Fibroblast of gingiva (primary cell): Measurements from ENCODE around the gene MARK4.

Experiments used
- DNase-seq: peaks from one replicate; pipeline ENCODE4 v3.0.0-alpha.2; 2011; ENCODE audit warnings: low read depth

Gene MARK4

GRCh38 chr19:45275370-45275971 lies 24.4 kb downstream of the MARK4 start:
- DNase-seq: no peak

DNA sequence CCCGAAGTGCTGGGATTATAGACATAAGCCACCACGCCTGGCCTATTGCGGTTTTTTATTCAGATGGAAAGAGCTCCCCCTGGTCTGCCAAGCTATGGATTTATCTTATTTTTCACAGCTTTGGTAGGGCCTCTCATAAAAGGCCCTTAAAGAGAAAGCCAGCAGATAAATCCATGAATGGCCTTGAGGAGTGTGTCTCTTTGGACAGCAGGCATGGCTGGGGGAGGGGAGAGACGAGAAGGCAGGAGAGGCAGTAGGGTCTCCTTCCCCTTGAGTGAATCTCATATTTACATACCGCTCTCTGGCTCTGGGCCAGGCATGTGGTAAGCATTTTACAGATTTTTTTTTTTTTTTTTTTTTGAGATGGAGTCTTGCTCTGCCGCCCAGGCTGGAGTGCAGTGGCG lies 25.2 kb downstream of the MARK4 start:
- DNase-seq: no peak

GRCh38 chr19:45278087-45278486 lies 27.0 kb downstream of the MARK4 start:
- DNase-seq: no peak

- DNase-seq: no peak
Measured at GRCh38 chr19:45279587-45280192, 28.6 kb downstream of the MARK4 start.

GRCh38 chr19:45280471-45280961 lies 29.4 kb downstream of the MARK4 start:
- DNase-seq: no peak

DNA sequence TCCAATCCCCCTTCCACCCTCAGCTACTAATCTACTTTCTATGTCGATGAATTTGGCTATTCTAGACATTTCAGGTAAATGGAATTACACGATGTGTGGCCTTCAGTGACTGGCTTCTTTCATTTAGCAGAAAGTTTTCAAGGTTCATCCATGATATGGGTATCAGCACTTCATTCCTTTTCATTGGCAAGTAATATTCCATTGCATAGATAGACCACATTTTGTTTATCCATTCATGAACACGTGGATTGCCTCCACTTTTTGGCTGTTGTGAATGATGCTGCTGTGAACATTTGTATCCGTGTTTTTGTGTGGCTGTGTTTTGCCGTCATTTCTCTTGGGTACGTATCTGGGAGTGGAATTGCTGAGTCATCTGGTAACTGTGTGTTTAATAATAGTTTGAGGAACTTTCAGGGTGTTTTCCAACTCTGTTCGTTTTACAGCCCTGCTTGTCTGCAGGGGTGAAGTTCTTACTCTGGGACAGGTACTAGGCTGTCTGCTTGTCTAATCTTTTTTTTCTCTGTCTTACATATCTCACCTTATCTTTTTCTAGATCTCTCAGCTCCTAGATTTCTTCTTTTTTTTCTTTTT lies 32.5 kb downstream of the MARK4 start:
- no peak for DNase-seq

- no peak for DNase-seq
Measured at GRCh38 chr19:45290381-45290931, 39.4 kb downstream of the MARK4 start.

DNA sequence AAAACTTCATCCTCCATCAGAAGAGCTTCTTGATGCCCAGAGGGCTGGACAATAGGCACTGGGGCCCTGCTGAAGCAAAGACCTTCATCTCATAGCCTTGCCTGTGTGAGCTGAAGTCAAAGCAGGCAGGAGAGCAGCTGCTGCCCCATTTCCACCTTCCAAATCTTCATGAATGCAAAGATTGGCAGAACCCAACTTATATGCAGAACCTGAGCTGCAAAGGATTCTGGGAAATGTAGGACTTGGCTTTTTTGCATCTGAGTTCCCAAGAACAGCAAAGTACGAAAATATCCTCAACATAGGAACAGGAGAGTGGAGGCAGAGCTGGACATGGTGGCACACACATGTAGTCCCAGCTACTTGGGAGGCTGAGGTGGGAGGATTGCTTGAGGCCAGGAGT lies 40.8 kb downstream of the MARK4 start:
- DNase-seq: no peak

DNA sequence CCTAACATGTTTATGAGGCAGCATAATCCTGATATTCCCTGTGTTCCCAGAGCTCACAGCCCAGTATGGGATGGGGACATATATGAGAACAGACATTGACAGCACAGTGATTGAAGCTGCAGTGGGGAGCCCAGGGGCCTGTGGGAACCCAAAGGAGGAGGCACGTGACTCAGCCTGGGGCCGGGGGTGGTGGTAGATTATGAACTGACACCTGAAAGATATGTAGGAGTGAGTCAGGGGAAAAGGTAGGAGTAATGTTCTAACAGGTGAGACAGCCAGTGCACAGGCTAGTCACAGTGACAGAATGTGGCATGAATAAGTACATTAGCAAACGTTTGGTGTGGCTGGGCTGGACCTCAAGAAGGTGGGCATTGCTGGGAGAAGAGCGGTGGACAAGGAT lies 42.6 kb downstream of the MARK4 start:
- DNase-seq: no peak

DNA sequence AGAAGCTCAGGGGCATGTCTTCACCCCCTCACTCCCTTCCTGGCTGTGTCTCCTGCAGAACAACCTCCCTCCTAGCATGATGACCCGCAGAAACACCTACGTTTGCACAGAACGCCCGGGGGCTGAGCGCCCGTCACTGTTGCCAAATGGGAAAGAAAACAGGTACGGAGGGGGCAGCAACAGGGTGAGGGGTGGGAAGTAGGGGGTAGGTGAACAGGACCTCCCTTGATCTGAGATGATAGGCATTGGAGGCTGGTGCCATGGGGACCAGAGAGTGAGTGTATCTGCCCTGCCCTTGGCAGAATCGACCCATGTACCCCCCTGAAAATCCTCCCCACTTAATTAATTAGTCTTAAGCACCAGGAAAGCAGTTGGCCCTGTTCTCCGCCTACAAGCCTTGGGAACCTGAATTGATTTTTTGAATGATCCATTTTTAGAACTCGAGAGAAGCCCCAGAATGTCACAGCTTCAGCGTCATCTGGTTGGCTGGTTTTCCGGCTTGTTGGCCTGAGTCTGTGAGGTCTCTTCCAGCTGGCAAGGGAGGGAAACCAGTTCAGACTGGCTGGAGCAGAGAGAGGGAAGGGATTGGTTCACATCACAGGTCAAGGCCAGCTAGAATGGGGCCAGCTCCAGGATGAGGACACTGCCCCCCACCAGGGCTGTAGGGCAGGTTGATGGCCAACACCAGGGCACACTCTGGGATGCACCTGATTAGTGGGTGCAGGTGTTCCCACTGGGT lies 43.4 kb downstream of the MARK4 start:
- DNase-seq: no peak

DNA sequence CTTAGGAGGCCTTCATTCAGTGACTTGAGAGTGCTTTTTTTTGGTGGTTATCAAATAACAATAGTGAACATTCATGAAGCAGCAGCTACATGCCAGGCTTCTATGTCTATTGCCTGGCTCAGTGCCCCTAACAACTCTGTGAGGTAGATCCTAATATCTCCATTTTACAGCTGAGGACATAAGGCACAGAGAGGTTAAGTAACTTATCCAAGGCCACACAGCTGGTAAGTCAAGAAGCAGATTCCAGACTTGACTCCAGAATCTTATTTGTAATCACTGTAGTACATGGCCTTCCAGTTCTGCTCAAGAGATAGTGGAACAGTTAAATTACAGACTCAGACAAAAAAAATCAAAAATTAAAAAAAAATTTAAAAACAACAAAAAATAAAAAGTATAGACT lies 44.8 kb downstream of the MARK4 start:
- DNase-seq: no peak

- no peak for DNase-seq
Measured at GRCh38 chr19:45296355-45296754, 45.3 kb downstream of the MARK4 start.

DNA sequence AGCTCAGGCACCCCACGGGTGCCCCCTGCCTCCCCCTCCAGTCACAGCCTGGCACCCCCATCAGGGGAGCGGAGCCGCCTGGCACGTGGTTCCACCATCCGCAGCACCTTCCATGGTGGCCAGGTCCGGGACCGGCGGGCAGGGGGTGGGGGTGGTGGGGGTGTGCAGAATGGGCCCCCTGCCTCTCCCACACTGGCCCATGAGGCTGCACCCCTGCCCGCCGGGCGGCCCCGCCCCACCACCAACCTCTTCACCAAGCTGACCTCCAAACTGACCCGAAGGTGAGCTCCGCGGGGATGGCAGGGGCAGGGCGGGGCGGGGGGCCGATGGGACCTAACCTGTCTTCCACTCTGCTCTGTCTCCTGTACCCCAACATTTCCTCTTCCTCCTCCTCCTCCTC lies 46.6 kb downstream of the MARK4 start:
- DNase-seq: no peak

DNA sequence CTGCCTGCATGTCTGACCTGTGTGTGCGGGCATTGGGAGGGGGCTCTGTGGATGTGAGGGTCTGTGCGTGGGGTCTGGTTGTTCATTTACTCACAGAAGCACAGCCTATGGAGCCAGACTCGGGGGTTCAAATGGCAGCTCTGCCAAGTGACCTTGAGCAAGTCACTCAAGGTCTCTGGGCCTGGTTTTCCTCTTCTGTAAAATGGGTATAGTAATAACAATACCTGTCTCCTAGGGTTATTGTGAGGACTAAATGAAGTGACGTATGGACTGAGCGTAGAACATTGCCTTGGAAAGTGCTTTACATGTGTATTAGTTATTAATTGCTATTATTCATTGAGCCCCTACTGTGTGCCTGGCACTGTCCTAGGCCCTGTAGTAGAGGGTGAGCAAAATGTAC lies 47.2 kb downstream of the MARK4 start:
- DNase-seq: no peak

DNA sequence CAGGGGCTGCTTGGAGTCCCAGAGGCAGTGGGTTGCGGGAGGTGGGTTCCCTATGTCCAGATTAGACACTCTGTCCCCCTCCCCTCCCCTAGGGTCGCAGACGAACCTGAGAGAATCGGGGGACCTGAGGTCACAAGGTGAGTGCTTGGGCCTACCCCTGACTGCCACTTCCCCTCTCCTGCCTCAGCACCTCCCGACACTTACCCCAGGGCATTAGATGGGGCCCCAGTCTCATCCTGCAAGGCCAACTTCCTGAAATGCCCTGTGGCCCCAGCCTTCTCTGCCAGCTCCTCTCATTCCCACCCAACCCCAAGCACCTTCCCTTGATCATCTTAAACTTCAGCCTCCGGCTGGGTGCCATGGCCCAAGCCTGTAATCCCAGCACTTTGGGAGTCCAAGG lies 48.6 kb downstream of the MARK4 start:
- no peak for DNase-seq

GRCh38 chr19:45302416-45302815 lies 51.3 kb downstream of the MARK4 start:
- no peak for DNase-seq

GRCh38 chr19:45303269-45304060 lies 52.4 kb downstream of the MARK4 start:
- no peak for DNase-seq

GRCh38 chr19:45304141-45304926 lies 53.3 kb downstream of the MARK4 start:
- DNase-seq: no peak

DNA sequence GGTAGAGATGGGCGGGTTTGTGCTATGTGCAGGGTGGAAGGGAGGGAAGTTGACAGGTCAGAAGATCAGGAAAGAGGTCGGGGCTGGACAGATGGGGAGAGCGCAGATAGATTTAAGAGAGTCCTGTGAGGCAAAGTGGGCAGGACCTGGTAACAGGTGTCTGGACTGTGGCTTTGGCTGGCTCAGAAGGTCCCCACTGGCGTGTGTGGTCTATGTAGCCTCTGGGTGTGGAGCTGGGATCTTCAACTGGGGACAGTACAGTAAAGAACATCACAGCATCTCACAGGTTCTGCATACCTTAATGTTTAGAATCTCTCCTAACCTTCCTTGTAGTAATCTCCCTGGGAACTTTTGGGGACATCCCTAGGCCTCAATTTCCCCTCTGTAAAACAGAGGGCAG lies 53.9 kb downstream of the MARK4 start:
- DNase-seq: no peak

DNA sequence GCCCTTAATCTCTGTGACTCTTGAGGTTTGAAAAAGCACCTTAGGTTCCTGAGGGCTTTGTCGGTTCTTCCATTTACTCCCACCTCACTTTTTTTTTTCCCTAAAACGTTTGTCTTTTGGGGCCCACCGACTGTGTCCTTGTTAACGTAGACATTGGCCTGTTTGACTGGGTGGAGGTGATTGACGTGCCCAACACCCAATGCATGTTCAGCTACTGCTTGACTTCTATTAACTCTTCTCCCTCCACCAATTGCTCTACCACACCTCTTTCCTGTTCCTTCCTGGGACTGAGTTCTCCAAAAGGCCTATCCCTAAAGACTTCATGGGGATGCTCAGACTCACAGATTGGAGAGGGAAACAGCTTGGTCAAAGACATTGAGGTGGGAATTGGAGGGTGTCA lies 54.4 kb downstream of the MARK4 start:
- DNase-seq: peak; percentile 20

GRCh38 chr19:45306040-45306439 lies 55.0 kb downstream of the MARK4 start:
- DNase-seq: no peak
